ENCODE data around the gene CDCA7.
"Not testable (repeated sequence)": the region's sequence is repeated elsewhere in the genome, so short reads cannot be mapped to it uniquely, and the experiment has no call there.

Gene CDCA7

DNA sequence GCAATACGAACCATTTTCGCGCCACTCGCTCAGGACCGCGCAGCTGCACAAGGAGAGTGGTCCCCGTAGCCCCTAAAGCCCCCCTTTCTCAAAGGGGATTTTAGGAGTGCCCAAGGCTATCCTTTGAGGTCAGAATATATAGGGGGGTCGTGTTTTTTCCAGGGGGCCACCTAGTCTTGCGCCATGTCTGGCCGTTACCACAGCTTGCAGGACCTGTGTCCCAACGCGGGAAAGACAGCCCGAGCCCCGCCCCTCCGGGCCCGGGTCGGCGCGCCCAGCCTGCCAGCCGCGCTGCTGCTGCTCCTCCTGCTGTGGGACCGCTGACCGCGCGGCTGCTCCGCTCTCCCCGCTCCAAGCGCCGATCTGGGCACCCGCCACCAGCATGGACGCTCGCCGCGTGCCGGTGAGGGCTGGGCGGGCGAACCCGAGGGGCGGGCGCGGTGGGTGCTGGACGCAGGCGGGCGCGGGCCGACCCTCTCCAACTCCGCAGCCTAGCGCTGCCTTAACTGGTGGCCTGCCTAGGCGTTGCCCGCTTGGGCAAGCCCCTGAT is at the start of gene CDCA7:
TSS of gene CDCA7 (plus strand) at position 291 of the 550 bp plus-strand sequence. CDS start at position 383, 92 bp downstream.
- DNase-seq: peak; percentile 53

DNA sequence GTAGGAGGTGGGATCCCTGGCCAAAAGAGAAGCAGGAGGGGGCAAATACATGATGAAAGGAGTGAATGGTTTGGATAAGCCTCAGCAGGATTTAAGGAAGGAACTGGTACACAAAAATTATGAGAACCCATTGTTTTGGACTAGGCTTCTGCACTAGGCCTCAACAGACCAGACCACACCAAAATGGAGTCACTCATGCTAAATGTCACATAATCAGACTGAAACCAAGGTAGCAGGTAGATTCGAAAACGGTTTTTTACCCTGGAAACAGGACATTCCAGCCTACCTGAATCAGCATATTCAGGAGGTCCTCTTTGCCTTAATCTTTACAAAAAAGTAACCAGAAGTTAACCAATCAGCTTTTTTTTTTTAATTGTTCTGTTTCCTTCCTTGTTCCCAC is 49.4 kb upstream of the CDCA7 start:
- DNase-seq: no peak

DNA sequence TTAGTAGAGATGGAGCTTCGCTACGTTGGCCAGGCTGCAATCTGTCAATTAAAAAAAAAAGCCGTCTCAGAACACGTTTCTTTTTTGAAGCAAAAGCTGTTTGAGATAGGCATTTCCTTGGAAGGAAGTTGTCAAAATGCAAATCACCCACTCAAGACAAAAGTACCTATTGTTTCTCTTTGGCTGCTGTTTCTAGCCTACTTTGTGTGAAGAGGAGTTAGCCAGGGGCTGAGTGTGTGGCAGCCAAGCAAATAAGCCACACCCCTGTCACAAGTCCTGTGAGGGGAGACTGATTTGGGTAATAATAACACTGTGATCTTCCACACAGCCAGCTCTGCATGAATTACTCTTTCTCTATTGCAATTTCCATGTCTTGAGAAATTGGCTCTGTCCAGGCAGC is 47.4 kb upstream of the CDCA7 start:
- no peak for DNase-seq

DNA sequence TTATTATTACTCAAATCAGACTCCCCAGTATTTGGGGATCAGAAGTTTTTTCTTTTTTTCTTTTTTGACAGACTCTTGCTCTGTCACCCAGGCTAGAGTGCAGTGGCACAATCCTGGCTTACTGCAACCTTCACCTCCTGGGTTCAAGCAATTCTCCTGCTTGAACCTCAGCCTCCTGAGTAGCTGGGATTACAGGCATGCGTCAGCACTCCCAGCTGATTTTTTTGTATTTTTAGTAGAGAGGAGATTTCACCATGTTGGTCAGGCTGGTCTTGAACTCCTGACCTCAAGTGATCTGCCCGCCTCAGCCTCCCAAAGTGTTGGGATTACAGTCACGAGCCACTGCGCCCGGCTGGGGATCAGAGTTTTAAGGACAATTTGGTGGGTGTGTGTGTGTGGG is 45.3 kb upstream of the CDCA7 start:
- DNase-seq: not testable (repeated sequence)

DNA sequence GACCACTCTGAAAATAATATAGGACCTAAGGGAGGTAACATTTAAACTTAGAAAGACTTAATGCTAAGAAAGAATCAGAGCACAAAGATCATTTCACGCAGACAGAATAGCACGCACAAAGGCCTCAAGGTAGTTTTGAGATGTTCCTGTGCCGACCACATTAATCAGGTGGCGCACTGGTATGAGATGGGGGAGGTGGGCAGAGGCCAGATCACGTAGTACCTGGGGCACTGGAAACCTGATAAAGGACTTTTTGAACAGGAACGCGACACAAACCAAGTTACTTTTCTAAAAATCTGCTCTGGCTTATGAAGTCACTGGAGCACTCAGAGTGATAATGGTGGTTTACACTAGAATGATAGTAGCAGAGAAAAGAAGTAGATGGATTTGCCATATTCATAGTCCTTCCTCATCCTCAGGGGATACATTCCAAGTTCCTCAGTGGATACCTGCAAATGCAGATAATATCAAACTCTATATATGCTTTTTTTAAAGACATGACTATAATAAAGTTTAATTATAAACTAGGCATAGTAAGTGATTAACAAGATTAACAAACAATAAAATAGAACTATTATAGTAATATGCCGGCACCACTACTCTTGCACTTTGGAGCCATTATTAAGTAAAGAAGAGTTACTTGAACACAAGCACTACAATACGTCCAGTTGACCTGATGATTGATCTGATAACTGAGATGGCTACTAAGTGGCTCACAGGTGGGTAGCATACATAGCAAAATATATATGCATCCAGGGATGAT is 42.6 kb upstream of the CDCA7 start:
- no peak for DNase-seq

DNA sequence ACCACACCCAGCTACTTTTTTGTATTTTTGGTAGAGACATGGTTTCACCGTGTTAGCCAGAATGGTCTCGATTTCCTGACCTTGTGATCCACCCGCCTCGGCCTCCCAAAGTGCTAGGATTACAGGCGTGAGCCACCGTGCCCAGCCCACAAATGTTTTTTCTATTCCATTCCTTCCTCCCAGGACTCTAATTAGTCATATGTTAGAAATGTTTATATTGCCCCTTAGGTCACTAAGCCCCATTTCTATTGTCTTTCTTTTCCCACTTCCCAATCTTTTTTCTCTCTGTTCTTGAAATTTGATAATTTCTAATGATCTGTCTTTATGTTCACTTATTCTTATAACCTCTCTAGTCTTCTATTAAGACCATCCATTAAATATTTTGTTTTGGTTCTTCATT is 31.3 kb upstream of the CDCA7 start:
- no peak for DNase-seq

DNA sequence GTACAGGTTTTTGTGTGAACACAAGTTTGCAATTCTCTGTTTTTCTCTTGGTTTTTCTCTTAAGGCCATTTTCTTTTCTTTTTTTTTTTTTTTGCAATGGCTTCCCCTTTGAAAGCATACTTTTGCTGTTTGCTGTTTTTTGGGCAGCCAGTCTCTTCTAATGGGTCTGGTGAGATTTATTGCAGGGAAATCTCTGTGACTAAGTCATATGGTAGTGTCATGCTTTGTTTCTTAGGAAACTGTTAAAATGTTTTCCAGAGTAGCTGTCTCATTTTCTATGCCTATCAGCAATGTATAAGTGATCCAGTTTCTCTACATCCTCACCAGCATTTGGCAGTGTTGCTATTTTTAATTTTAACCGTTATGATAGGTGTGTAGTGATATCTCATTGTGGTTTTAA is 27.9 kb upstream of the CDCA7 start:
- no peak for DNase-seq

DNA sequence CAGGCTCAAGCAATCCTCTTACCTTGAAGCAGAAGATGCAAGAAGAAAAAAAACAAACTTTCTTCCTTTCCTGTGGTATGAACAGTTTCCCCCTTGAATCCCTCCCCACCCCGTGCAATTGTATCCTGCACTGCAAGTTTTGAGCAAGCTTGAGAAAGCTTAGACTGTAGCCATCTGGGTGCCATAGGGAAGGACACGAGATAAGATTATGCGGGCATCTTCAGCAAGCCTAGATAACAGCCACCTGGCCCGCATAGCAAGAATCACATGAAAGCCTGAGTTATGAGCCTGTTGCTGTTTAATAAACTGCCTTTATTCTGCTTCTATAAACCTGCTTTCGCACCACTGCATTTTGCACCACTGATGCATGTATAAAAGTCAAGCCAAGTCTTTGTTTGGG is 27.3 kb upstream of the CDCA7 start:
- DNase-seq: no peak

DNA sequence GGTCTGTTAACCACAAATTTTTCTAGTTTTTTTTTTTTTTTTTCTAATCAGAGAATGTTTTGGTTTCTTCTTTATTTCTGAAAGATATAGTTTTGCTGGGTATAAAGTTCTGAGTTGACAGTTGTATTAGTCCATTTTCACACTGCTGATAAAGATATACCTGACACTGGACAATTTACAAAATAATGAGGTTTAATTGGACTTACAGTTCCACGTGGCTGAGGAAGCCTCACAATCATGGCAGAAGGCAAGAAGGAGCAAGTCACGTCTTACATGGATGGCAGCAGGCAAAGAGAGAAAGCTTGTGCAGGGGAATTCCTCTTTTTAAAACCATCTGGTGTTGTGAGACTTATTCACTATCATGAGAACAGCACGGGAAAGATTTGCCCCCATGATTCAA is 21.7 kb upstream of the CDCA7 start:
- DNase-seq: not testable (repeated sequence)

DNA sequence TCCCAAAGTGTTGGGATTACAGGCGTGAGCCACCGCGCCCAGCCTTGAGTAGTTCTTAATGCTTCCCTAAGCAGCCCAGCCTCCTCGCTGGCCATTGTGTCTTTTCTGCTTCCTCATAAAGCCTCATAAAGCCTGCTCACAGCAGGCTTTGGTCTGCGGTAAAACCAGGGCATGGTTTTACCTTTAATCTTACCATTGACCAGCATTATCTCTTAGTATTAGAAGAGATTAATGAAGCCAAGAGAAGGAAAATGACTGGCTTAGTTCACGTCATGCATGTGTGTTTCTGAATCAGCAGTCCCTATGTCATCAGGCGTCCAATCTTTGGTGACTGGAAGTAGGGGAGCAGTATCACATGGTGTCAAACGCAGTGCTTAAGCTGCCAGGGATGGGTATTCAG is 14.9 kb upstream of the CDCA7 start:
- DNase-seq: no peak

DNA sequence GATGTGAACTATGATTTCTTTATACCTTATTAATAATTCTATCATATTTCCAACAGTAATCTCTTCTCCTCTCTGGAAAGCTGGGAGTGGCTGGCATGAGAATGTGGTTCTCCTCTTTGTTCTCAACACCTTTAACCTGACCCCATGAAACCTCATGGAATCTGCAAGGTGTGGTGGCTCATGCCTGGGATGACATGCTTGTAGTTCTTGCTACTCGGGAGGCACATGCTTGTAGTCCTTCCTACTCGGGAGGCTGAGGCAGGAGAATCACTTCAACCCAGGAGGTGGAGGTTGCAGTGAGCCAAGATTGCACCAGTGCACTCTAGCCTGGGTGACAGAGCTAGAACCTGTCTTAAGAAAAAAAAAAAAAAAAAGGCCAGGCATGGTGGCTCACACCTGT is 10.8 kb upstream of the CDCA7 start:
- no peak for DNase-seq

DNA sequence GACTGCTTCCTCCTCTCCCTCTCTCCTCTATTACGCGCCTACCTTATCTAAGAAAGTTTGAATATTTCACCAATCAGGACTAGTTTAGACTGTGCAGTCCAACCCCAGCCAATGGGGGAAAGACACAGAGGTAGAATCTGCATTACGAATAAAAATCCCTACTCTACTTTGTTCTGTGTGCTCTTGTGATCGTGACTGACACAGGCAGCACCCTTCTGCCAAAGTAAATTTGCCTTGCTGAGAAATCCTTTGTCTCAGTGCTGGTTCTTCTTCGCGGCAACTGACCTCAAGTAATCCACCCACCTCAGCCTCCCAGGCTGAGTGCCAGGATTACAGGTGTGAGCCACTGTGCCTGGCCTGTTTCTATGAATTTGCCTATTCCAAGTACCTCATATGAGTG is 8.6 kb upstream of the CDCA7 start:
- DNase-seq: no peak

DNA sequence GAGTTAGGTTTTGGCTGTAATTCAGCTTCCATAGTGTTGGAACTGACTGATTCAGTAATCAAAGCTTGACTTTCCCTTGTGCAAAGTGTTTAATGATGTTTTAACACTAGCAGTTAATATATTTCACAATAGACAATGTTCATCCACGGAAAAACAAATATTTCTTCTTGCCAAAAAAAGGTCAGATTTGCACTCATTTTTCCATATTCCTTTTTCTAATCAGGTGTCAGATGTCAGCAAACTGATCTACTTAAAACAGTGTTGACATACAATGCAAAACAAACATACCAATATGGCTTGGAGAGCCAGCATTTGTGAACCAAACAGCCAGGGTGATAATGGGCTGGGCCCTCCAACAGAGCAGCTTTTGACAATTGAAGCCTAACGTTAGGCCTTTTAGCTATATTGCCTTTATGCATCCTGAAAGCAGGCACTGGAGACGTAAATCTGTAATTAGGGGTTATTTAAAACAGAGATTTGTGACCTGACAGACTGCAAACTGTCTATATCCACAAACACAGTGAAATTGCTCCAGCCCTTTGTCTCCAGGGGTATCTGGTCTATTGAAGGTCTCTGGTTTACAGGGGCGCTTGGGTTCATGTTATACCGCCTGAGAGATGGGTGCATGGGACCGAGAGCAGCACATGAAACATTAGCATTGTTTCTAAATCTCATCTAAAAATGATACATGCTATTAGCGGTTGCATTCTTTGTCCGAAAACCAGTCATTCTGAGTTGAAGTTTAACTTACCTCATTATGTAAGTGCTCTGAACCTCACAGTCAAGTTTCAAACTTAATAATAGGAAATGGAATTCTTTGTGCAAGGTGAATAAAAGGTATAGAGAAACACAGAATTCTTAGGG is 7.1 kb upstream of the CDCA7 start:
- DNase-seq: peak; percentile 43

DNA sequence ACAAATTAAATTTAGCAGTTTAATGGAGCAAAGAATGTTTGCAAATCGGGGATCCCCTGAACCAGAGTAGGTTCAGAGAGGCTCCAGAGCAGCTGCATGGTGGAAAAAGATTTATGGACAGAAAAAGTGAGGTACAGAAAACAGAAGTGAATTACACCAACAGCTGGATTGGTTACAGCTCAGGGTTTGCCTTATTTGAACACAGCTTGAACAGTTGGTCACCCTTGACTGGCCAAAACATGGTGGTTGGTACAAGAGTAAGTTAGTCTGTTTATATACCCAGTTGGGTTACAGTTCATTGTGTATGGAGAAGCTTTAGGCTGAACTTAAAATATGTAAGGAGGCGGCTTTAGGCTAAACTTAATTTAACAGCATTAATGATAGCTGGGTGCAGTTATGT is 5.4 kb upstream of the CDCA7 start:
- DNase-seq: no peak

DNA sequence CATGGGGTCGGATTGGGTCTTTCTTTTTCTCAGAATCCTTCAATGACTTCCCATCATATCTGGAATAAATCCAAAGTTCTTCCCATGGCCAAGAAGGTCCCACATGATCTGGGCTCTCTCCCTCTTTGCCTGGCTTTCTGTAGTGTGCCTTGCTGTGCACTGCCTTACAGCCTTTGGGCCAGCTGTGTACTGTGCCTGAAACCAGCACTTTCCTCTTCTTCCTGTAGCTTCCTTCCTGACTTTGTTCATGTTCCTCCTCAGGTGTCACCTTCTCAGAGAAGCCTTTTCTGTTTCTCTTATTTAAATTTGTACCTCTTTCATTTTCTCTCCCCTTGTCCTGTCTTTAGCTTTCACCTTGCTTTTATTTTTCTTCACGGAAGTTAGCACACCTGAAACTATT is 4.3 kb upstream of the CDCA7 start:
- no peak for DNase-seq

DNA sequence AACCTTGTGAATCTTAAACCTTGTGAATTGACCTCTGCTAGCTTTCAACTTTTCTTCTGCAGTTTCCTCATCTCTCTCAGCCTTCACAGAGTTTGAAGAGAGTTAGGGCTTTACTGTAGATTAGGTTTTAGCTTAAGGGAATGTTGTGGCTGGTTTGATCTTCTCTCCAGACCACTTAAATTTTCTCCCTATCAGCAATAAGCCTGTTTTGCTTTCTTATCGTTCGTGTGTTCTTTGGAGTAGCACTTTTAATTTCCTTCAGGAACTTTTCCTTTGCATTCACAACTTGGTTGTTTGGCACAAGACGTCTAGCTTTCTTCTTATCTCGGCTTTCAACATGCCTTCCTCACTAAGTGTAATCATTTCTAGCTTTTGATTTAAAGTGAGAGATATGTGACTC is 2.8 kb upstream of the CDCA7 start:
- DNase-seq: no peak

DNA sequence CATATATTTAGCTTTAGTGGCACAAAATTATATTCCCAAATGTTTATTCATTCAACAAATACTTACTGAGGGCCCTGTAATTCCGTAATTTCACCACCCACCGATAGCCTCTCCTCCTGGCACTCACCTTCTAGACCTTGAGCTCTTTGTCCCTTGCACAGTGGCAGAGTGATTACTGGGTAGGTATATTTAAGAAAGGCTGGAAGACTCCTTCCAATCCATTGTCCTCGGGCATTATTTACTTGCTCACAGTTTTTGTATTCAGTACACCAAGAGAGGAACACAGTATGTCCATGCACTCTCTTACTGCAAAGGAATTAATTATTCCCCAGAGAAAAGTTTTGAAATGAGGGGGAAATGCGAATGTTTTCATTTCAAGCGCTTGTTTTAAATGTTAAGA is 1.1 kb upstream of the CDCA7 start:
- DNase-seq: no peak

DNA sequence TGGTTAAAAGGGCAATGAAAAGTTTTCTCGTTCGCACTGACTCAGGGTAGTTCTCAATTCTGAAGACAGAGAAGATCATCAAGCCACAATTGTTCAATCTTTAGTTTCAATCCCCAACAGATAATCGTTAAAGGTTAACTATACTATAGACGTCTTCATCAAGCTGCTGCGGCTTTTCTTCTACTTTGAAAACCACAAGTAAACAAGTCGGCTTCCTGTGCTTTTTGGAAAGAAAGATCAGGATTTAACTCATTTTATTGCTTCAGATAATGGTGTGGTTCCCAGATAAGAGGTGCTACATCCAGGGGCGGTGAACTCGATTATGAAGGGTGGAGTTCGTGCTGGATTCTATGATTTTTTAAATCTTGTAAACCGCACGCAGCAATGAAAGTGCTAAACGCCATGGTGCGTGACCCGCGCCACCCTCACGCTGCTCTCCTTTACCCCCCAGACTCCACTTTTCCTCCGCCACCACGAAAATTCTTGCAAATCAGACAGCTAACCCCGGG is 545 bp upstream of the CDCA7 start:
- no peak for DNase-seq

DNA sequence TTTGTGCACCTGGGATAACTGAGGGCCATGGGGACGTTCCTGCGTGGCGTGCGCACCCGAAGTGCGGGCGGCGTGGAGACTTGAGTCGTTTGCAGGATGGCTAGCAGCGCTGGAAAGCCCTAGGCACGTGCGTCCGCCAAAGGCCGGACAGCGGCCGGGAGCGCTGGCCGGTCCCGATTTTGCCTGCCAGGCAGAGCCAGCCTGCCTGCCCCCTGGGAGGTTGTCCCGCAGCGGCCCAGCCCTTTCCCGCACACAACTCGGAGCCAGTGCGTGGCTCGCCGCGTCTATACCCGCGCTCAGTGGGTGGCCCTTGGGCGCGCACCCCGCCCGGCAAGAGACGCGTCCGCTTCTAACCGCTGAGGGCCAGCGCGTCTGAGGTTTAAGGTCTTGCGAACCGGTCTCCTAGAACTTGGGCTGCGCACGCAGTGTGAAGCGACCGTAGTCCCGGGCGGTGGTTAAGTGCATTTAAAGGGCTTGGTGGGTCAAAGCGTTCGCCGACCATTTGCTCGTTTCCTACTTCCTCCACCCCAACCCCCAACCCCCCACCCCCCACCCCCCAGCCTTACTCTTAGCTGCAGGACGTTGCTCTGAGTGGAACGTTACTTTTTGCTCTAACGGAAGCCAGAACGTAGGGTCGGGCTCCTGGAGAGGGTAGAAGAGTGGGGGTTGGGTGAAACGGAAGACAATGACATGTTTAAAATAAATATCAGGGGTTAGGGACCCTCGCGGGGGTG is 627 bp downstream of the CDCA7 start:
- peak; percentile 17 for DNase-seq

DNA sequence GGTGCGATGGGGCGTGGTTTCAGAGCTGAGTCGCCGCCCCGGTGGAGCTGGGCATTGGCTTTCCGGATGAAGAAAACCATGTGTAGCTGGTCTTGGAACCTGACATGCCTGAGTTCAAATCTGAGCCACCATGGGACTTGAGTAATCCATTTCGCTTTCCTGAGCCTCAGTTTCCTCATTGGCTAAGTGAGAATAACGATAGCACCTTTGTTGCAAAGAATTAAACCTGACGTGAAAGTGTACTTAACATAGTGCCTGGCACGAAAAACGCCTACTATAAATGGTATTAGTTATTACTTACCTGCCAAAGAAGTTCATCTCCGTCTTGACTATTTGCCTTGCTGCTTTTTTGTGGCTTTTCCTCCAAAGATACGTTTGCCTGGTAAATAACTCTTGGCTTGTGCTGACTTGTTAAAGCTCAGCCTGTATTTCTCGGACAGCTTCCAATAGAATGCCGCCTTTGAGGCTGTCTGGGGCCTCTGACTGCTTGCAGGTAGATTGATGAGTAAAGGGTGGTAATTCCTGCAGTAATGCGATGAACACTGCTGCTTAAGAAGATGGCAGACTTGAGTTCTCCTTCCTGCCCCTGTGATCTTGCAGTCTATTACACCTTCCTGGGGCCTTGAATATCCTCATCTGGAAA is 1.3 kb downstream of the CDCA7 start:
- no peak for DNase-seq

DNA sequence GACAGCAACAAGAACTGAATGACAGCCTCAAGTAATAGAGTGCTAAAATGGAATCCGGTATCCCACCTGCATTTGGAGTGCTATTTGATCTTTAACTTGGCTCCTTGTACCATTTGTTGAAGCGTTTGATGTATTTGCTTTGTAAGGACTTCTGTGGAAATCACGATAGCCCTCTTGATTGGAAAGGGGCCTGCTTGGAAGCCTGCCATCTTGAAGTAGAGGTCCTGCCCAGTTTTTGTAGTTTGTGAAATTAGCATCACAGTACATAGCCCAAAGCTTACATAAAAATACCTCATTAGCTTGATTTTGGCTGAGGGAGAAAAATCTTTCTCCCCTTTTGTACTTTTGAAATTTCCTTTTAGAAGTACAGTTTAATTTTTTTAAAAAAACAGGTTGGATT is 2.7 kb downstream of the CDCA7 start:
- peak; percentile 71 for DNase-seq

DNA sequence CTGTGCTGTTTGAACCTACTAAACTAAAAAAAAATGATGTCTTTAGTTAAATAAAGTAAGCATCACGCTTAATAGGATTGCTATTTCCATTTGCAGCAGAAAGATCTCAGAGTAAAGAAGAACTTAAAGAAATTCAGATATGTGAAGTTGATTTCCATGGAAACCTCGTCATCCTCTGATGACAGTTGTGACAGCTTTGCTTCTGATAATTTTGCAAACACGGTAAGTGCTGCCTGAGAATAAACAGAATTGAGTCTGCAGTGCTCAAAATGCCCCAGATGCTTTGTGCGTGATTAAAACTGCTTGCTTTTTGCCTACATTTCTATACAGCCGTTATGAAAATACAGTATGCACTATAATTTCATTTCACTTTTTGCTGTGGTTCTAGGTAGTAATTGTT is 3.9 kb downstream of the CDCA7 start:
- DNase-seq: no peak

DNA sequence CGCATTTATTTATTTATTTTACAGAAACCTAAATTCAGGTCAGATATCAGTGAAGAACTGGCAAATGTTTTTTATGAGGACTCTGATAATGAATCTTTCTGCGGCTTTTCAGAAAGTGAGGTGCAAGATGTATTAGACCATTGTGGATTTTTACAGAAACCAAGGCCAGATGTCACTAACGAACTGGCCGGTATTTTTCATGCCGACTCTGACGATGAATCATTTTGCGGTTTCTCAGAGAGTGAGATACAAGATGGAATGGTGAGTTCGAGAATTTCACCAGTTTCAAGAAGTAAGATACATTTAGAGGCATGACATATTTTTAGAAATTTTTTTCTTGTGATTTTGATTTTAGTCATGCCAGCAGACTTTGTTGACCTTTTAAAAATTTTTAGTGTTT is 4.6 kb downstream of the CDCA7 start:
- DNase-seq: no peak

Measured in NCI-H1105 (cell line).